Eye (tissue), 1 donor: ENCODE data around the gene C2orf78.
"Not testable (repeated sequence)": the region's sequence is repeated elsewhere in the genome, so short reads cannot be mapped to it uniquely, and the experiment has no call there.

Source experiments
- DNase-seq: peaks from one replicate; pipeline ENCODE4 v3.0.0-alpha.2; 2015

Gene C2orf78

GRCh38 chr2:73779467-73780236 lies 4.3 kb upstream of the C2orf78 start, which contains the start of gene DUSP11:
DUSP11 (minus strand) TSS chr2:73780103; CDS start chr2:73779974, 129 bp downstream.
- DNase-seq = peak; percentile 99

- no peak for DNase-seq
These were observed 3.8 kb upstream of the C2orf78 start for GRCh38 chr2:73780237-73780582.

- DNase-seq = not testable (repeated sequence)
These were observed 581 bp upstream of the C2orf78 start for GRCh38 chr2:73783402-73783801.

- DNase-seq = no peak
These were observed 27.9 kb downstream of the C2orf78 start for GRCh38 chr2:73811878-73812277.

- DNase-seq = no peak
These were observed 28.7 kb downstream of the C2orf78 start for GRCh38 chr2:73812635-73813034.

DNA sequence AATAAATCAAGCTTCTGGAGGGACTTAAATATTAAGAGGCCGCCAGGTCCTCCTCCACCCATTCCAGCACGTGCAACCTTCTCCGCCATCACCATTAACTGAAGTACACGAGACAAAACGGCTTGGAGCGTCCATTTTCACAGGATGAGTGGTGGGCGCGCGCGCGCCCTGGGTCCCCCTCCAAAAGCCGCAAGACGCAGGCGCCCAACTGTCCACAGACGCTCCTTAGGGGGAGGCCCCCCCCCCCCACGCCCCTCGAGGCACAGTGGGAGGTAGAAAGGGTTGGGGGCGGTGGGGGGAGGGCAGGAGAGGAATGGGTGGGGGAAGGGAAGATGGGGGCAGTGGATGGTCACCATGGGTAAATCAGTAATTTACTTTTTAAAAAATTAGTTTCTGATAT lies 34.3 kb downstream of the C2orf78 start:
- DNase-seq = no peak

- no peak for DNase-seq
These were observed 37.2 kb downstream of the C2orf78 start for GRCh38 chr2:73821227-73821626.

- DNase-seq = no peak
These were observed 37.7 kb downstream of the C2orf78 start for GRCh38 chr2:73821669-73822068.

DNA sequence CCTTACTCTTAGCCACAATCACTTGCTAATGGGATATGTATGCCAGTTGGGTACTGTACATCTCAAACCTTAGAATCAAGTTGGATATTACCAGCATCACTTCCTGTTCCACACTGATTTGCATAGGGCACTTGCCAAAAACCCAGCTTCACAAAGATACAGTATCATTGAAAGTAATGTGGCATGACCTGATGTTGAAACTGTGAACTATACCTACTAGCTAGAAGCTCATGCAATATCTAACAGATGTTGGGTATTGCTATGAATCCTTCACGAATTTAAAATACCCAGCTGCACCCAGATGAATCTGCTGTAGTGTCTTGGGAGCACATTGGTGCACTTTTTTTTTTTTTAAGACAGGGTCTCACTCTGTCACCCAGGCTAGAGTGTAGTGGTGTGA lies 38.3 kb downstream of the C2orf78 start:
- no peak for DNase-seq

GRCh38 chr2:73822991-73823390 lies 39.0 kb downstream of the C2orf78 start:
- no peak for DNase-seq

- no peak for DNase-seq
These were observed 39.4 kb downstream of the C2orf78 start for GRCh38 chr2:73823416-73823815.

GRCh38 chr2:73823916-73824523 lies 40.0 kb downstream of the C2orf78 start:
- peak; percentile 89 for DNase-seq

GRCh38 chr2:73825408-73825807 lies 41.4 kb downstream of the C2orf78 start:
- no peak for DNase-seq

DNA sequence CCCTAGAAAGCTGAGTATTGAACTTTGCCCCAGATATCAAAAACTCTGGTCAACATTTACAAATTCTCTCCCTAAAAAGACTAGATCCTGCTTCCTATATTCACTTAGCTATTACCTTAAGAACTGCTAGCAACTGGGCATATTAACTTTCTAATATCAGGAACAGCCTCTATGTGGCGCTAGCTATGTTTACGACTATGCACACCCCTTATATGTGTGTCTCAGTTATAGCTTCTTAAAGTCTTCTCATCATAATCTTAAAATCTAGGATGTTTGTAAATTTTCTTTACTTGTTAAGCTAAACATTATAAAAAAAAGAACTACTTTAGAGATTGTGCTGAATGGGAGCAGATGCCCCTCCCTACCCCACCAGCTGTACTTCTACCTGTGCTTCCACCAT lies 43.0 kb downstream of the C2orf78 start:
- no peak for DNase-seq

DNA sequence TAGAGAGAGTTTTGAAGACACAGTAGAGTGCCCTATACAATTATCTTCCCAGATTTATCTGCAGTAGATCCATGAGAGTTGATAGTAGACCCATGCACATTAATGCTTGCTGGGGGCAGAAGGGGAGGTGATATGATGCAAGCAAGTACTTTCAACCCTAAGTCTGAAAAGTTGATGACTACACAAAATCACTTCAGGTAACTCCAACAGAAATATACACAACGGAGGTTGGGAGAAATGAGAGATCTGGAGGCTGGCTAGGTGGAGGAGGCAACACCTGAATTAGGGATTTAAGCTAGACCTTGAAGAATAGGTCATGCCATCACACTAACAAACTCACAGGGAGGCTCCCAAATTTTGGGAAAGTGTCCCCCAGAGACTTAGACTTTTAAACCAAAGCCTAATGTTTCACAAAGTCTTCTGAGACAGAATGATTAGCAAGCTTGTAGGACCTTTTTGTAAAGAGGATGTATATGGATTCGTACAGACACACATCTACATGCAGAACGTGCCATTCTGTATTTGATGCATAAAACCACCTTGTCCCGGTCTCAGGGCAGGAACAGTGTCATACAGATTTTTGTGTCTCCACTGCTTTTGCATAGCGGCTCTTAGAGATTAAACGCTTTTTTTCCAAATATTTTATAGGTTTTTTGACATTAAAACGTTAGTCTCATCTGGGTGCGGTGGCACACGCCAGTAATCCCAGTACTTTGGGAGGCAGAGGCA lies 43.8 kb downstream of the C2orf78 start:
- DNase-seq = no peak

- DNase-seq = no peak
These were observed 44.4 kb downstream of the C2orf78 start for GRCh38 chr2:73828389-73828817.

DNA sequence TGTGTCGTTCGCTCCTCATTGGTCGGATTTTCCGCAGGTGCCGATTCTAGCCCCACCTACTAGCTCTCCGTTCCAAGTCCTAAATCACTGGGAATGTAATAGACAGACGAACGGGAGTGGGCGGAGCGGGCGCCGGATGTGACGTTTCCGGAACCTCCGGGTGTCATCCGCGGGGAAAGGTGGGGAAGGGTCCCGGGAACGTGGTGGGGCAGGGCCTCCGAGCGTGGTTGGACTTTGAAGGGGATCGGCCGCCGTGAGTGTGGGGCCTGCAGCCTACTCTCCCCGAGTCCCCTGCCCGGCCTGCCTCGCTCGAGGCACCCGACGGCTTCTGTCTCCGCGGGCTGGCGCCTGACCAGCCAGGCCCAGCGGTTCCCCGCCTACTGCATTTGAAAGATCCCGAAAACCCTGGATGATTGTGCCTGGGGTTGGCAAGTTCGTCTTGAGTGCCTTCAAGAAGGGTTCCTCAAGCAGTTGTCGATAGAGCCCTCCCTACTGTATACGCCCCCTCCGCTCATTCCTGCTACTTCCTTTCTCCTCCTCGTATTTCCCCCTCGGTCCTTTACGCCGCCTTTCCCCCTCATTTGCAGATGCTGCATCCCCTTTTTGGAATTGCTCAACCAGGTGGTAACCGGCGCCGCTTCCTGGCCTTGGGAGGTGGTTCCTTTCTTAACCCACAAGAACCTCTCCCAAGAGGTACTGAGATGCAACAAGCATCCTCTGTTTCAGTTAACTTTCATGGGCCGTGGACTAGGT lies 45.0 kb downstream of the C2orf78 start, which contains the start of gene STAMBP:
Gene STAMBP, plus strand, starts transcription at position 144 of the 753 bp plus-strand sequence. CDS start 1,896 bp downstream, outside the sequence.
- peak; percentile 99 for DNase-seq

GRCh38 chr2:73830871-73831401 lies 47.0 kb downstream of the C2orf78 start:
- no peak for DNase-seq

GRCh38 chr2:73832930-73833329 lies 48.9 kb downstream of the C2orf78 start:
- no peak for DNase-seq

GRCh38 chr2:73836141-73836943 lies 52.4 kb downstream of the C2orf78 start:
- DNase-seq = no peak

GRCh38 chr2:73837847-73838585 lies 54.0 kb downstream of the C2orf78 start:
- no peak for DNase-seq
